Endothelial cell of umbilical vein (primary cell): ENCODE results near the gene PGAM5.

Source experiments
- EZH2 ChIP-seq: IDR thresholded peaks from 2 replicates; pipeline ENCODE4 v1.6.1; 2012; ENCODE audit warnings: borderline replicate concordance, low read depth, mild to moderate bottlenecking, moderate library complexity, low read length, inconsistent platforms; ENCODE audit not compliant: severe bottlenecking
- MYC ChIP-seq: IDR thresholded peaks from one replicate; pipeline ENCODE4 v1.6.1; 2011; ENCODE audit warnings: mild to moderate bottlenecking, low read depth, low read length
- TF ChIP-seq, protein P1 (sequence below), 2 donors: IDR thresholded peaks; 1 replicate in 1 of 2; 2 replicates in 1 of 2; pipeline ENCODE4 v1.5.1; 2011; ENCODE audit warnings: low read length in 2 of 2, mild to moderate bottlenecking in 2 of 2, moderate library complexity in 2 of 2, control low read depth in 1 of 2, inconsistent platforms in 1 of 2, low read depth in 1 of 2; ENCODE audit not compliant: insufficient read depth in 1 of 2; ENCODE audit errors: extremely low read depth in 1 of 2

DNA sequence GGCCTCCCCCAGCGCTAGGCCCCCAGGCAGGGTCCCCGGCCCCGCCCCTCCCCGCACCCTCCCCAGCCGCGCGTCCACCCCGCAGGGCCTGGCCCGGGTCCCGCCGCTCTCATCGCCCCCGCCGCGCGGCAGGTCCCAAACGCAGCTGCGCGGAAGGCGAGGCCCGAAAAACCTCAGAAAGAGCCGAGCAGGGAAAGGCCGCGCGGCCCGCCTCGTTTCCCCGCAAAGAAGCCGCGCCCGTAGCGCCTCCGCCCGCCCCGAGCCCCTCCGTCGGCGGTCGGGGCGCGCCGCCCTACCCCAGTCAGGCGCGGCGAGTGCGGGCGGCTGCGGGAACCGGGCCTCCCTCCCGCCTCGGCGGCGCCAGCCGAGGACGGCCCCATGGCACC, 23.8 kb upstream of the PGAM5 start:
- TF ChIP-seq, protein P1, sequence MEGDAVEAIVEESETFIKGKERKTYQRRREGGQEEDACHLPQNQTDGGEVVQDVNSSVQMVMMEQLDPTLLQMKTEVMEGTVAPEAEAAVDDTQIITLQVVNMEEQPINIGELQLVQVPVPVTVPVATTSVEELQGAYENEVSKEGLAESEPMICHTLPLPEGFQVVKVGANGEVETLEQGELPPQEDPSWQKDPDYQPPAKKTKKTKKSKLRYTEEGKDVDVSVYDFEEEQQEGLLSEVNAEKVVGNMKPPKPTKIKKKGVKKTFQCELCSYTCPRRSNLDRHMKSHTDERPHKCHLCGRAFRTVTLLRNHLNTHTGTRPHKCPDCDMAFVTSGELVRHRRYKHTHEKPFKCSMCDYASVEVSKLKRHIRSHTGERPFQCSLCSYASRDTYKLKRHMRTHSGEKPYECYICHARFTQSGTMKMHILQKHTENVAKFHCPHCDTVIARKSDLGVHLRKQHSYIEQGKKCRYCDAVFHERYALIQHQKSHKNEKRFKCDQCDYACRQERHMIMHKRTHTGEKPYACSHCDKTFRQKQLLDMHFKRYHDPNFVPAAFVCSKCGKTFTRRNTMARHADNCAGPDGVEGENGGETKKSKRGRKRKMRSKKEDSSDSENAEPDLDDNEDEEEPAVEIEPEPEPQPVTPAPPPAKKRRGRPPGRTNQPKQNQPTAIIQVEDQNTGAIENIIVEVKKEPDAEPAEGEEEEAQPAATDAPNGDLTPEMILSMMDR (IDR thresholded peaks at IDR 0.05; ENCODE audit: extremely low read depth in 1 of 2, insufficient read depth in 1 of 2, low read depth in 1 of 2, low read length in 2 of 2) = no peak
- no peak for TF ChIP-seq EZH2
- no peak for TF ChIP-seq MYC
